Pancreas (tissue), 10 donors: ENCODE results near the gene TNIP3. TPM values are rescaled to one million over a fixed set of nuclear protein-coding genes. Genes with fewer than 3 reads are reported as not detected.

Source experiments
- ATAC-seq, 4 donors: fragments of 200-7000 bp; cut with Tn5 transposase; one replicate each; pipeline versions ENCODE4 v1.8.0 to v1.9.1; 2020; ENCODE audit warnings: mild to moderate bottlenecking in 4 of 4, moderate library complexity in 4 of 4
- DNase-seq, 6 donors: peaks; one replicate each; pipeline ENCODE4 v3.0.0-alpha.2; 2020
- FAIRE-seq: peaks from 2 replicates; lab custom pipeline; 2012; peaks lifted over from hg19 to GRCh38; lab: Jason Lieb, UNC
- H3K27ac ChIP-seq, 4 donors: fragments of 200-600 bp; sonication (generic); 1 replicate in 3 of 4; 2 replicates in 1 of 4; pipeline versions ENCODE4 v1.5.0 to v1.8.0; 2020
- H3K27me3 ChIP-seq, 4 donors: fragments of 200-600 bp; one replicate each; pipeline ENCODE4 v1.8.0; 2021
- H3K36me3 ChIP-seq, 3 donors: fragments of 200-600 bp; sonication (generic) in 1 of 3; one replicate each; pipeline versions ENCODE4 v1.5.0 to v1.8.0; 2020 to 2021
- H3K4me1 ChIP-seq, 3 donors: fragments of 200-600 bp; one replicate each; pipeline ENCODE4 v1.8.0; 2021
- H3K4me3 ChIP-seq, 4 donors: fragments of 200-600 bp; sonication (generic) in 2 of 4; one replicate each; pipeline versions ENCODE4 v1.5.0 to v1.8.0; 2020 to 2021
- H3K9me3 ChIP-seq, 4 donors: fragments of 200-600 bp; one replicate each; pipeline ENCODE4 v1.8.0; 2021
- WGBS, 2 donors: extraction: QIAGEN DNeasy Blood & Tissue Kit; methylation state at CpG; one replicate each; pipeline ENCODE4 v1.1.7; 2013; 5-methylcytosine and 5-hydroxymethylcytosine counted together
- intact Hi-C, 3 donors: fragments of 100-400 bp; cut with DNase I; formaldehyde crosslinking; loops; one replicate each; pipeline versions ENCODE4 v1.11.1 to v1.14.2; 2022
- polyA plus RNA-seq, 2 donors: library from polyadenylated mRNA; stranded (reverse); fragments of 200-250 nt; gene quantifications; one replicate each; pipeline ENCODE4 v1.2.3, GENCODE V29; 2013
- total RNA-seq, 6 donors: library from RNA; stranded (reverse); fragmentation: NEBNext Ultra II Directional in 4 of 6; extraction: Animal tissue kit (Norgen Biotek cat#: 25700) in 4 of 6; gene quantifications; one replicate each; pipeline versions ENCODE4 v1.2.1 to v1.2.4, GENCODE V29; 2021 to 2023
- TF ChIP-seq, protein P1 (sequence below), 4 donors: fragments of 200-600 bp; sonication (generic) in 3 of 4; IDR thresholded peaks; one replicate each; pipeline versions ENCODE4 v1.5.0 to v1.8.0; 2021; ENCODE audit warnings: antibody characterized with exemption in 4 of 4
- donor health status: healthy with polysubstance abuse.
- donor health status: DM: no; HTN: no; CAD: no; lungs with moderate emphysema.
- donor health status: DM: no; HTN: no; CAD: no.
- donor health status: control.
- donor health status: control.
- donor health status: Bipolar disorder and iron deficiency.
- donor health status: DM: yes; HTN: yes; CAD: no.
- donor health status: DM: no; HTN: no; CAD: no.
- donor health status: DM: no; HTN: no; CAD: no.
- donor health status: DM: yes; HTN: yes; CAD: no.

TNIP3 gene
- total and polyA plus RNA-seq, 8 donors, result 0.31 TPM; not detected in 7

DNA sequence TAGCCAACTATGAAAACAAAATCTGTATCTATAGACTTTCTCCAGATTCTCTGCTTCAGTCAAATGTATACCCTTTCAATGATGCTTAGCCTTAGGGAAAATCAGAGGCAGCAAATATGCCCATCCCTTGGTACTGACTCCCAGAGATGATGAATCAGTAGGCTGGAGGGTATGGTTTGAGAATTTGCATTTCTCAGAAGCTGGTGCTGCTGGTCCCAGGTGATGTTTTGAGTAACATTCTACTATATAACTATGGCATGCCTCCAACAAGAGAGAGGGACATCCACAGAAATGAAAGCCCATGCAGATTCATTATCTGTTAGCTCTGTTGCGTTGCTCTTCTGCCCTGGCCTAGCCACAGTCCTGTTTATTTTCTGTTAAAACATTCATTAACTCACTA is 13.6 kb downstream of the TNIP3 start:
- Histone ChIP-seq H3K4me1 (no peaks in the 10 kb centered on the region), H3K27ac (no peak overlapping the region), H3K9me3 (no peaks in the 10 kb centered on the region), H3K36me3 (no peaks in the 10 kb centered on the region), H3K4me3 (no peak overlapping the region), H3K27me3 (peaks cover 0 to 6% (median 5%) of the 10 kb centered on the region in 4 donors)
- intact Hi-C loops, result no loop called here
- no peak for ATAC-seq
- DNase-seq, result no peak
- 57 to 79% methylated on average over 1 of the region's 1 CpG for WGBS, 2 donors
- FAIRE-seq, result no peak
- TF ChIP-seq, protein P1, sequence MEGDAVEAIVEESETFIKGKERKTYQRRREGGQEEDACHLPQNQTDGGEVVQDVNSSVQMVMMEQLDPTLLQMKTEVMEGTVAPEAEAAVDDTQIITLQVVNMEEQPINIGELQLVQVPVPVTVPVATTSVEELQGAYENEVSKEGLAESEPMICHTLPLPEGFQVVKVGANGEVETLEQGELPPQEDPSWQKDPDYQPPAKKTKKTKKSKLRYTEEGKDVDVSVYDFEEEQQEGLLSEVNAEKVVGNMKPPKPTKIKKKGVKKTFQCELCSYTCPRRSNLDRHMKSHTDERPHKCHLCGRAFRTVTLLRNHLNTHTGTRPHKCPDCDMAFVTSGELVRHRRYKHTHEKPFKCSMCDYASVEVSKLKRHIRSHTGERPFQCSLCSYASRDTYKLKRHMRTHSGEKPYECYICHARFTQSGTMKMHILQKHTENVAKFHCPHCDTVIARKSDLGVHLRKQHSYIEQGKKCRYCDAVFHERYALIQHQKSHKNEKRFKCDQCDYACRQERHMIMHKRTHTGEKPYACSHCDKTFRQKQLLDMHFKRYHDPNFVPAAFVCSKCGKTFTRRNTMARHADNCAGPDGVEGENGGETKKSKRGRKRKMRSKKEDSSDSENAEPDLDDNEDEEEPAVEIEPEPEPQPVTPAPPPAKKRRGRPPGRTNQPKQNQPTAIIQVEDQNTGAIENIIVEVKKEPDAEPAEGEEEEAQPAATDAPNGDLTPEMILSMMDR (IDR thresholded peaks at IDR 0.05), result no peak

DNA sequence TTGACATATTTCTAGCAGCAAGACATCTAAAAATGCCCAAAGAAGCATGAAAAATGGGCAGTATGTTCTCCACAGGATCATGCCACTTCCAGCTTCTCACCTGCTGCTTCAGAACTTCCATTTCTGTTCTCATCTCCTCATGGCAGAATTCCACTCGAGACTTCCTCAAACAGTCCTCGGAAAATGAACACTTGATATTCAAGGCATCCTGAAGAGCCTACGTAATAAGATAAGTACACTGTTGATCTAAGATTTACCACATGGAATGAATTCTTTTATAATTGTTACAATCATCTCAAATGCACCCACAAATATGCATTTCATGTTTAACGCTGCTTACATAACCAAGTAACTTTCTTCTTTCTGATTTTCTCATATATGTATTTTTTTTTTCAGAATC is 14.1 kb downstream of the TNIP3 start:
- Histone ChIP-seq H3K9me3 (no peaks in the 10 kb centered on the region), H3K4me1 (no peaks in the 10 kb centered on the region), H3K27ac (no peak overlapping the region), H3K4me3 (no peak overlapping the region), H3K27me3 (peaks cover 0 to 6% (median 5%) of the 10 kb centered on the region in 4 donors), H3K36me3 (no peaks in the 10 kb centered on the region)
- TF ChIP-seq, protein P1 (IDR thresholded peaks at IDR 0.05), result no peak
- DNase-seq (no peak), ATAC-seq (no peak), FAIRE-seq (no peak)
- intact Hi-C loops, result no loop called here
- 73 to 80% methylated on average over 4 of the region's 4 CpGs for WGBS, 2 donors

DNA sequence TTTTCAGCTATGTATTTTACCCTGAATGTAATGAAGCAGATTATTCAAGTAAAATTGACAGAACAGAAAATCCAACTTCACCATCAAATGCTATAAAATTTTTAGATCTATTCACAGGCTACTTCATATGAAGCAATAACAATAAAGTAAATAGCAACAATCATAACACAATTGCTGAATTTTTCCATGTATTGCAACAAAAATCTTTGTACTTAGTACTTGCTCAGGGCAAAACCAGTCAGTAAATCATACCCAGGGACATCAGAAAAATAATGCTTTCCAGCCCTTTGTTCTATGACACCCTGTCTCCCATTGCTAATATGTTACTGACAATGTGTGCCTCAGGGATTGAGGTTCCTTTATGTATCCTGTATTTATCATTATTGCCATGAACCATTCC is 15.5 kb downstream of the TNIP3 start:
- H3K4me3 ChIP-seq, result no peak overlapping the region
- DNase-seq (no peak), ATAC-seq (no peak), FAIRE-seq (no peak)
- no peaks in the 10 kb centered on the region for H3K36me3 ChIP-seq
- no peak overlapping the region for H3K27ac ChIP-seq
- peaks cover 0 to 6% (median 5%) of the 10 kb centered on the region in 4 donors for H3K27me3 ChIP-seq
- no peaks in the 10 kb centered on the region for H3K4me1 ChIP-seq
- H3K9me3 ChIP-seq, result no peaks in the 10 kb centered on the region
- TF ChIP-seq, protein P1 (IDR thresholded peaks at IDR 0.05), result no peak
- intact Hi-C loops, result no loop called here

DNA sequence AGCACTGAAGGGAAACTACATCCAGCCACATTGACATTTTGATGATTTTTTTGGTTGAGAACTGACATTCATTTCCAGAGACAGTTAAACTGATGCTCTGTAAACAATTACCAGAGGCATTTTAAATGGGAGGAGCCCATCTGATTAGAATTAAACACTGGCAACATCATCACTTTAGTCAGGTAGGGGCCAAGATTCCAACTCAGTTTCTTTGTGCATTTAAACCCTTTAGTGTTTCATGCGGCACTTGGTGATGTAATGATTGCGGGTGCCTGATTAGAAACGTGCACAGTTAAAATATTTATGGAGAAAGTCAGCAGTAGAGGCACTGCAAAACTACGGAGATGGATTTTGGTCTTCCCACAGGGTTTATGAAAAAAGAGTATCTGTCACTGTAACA is 16.1 kb downstream of the TNIP3 start:
- 50 to 54% methylated on average over 4 of the region's 4 CpGs for WGBS, 2 donors
- TF ChIP-seq, protein P1 (IDR thresholded peaks at IDR 0.05), result no peak
- no peak for FAIRE-seq

DNA sequence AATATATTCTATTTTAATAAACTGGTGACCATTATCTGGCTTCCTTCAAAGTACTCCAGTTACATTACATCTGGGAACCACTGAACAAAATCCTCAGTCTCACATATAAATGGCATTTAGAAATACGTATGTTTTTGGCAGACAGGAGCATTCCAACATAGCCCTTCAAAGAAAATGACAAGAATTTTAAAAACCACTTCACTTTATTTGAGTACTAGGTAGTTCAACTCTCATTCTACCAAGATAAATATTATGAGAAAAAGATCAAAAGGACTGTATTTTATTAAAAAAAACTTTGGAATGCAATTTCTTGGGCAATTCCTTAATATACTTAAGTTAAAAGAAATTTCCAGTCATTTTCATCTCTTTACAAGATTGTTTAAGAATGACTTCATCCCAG is 17.6 kb downstream of the TNIP3 start:
- Histone ChIP-seq H3K9me3 (no peaks in the 10 kb centered on the region), H3K4me3 (no peak overlapping the region), H3K27ac (no peak overlapping the region), H3K4me1 (no peaks in the 10 kb centered on the region), H3K36me3 (no peaks in the 10 kb centered on the region), H3K27me3 (peaks cover 0 to 6% (median 3%) of the 10 kb centered on the region in 4 donors)
- TF ChIP-seq, protein P1 (IDR thresholded peaks at IDR 0.05), result no peak
- WGBS, 2 donors, result 39 to 42% methylated on average over 1 of the region's 1 CpG
- no peak for ATAC-seq
- no peak for DNase-seq
- intact Hi-C loops, result no loop called here
- no peak for FAIRE-seq

More for the DNA sequence above, 16.1 kb downstream of the TNIP3 start:
- intact Hi-C loops, result no loop called here
- Histone ChIP-seq H3K27me3 (peaks cover 0 to 6% (median 5%) of the 10 kb centered on the region in 4 donors), H3K4me3 (no peak overlapping the region), H3K9me3 (no peaks in the 10 kb centered on the region), H3K36me3 (no peaks in the 10 kb centered on the region), H3K4me1 (no peaks in the 10 kb centered on the region), H3K27ac (no peak overlapping the region)
- DNase-seq (no peak), ATAC-seq (no peak)
